D341Med (cell line): ENCODE measurements around the gene DCX.

Experiments used
- DNase-seq: peaks from one replicate; pipeline ENCODE4 v3.0.0; 2012; ENCODE audit warnings: low spot score

DCX gene

DNA sequence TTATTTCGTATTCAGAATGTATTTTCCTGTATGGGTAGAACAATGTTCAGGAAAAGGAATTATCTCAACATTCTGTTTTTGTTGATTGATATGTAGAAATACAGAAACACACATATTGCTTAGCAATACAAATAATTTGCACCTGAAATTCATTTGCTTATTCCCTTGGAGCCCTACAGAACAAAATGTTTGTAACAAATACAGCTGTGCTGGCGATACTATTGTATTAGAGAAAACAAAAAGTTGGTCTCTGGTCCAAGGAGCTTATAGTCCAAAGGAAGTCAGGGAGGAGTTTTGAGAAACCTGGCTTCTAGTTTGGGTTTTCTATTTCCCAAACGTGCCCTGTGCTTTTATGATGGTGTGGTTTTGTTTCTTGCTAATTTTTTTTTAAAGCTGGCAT, 104.0 kb downstream of the DCX start:
- no peak for DNase-seq

DNA sequence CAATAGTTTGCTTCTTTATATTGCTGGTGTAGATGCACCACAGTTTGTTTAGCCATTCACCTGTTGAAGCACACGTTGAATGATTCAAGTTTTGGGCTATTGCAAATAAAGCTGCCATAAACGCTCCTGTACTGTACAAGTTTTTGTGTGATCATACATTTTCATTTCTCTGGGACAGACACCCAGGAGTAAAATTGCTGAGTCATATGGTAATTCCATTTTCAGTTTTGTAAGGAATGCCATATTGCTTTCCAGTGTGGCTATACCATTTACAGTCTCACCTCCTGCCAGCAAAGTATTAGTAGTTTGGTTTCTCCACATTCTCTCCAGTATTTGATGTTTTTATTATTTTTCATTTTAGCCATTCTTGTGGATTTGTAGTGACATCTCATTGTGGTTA, 109.7 kb downstream of the DCX start:
- DNase-seq: no peak

DNA sequence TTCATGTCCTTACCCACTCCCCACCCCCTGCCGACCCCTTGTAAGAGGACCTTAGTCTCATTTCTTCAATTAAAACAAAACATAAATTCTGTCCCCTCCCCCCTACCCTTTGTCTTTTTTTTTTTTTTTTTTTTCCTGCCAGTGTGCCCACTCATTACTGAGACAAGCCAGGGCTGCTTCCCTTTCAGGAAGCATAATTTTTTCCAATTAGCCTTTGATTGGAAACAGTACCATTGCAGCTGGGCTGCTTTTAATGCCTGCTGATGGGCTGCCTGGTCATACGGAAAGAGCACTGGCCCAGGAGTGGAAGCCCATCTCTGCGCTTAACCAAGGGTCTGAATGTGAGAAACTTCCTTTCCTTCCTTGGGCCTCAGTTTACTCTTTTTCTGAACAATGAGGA, 123.2 kb downstream of the DCX start:
- no peak for DNase-seq

DNA sequence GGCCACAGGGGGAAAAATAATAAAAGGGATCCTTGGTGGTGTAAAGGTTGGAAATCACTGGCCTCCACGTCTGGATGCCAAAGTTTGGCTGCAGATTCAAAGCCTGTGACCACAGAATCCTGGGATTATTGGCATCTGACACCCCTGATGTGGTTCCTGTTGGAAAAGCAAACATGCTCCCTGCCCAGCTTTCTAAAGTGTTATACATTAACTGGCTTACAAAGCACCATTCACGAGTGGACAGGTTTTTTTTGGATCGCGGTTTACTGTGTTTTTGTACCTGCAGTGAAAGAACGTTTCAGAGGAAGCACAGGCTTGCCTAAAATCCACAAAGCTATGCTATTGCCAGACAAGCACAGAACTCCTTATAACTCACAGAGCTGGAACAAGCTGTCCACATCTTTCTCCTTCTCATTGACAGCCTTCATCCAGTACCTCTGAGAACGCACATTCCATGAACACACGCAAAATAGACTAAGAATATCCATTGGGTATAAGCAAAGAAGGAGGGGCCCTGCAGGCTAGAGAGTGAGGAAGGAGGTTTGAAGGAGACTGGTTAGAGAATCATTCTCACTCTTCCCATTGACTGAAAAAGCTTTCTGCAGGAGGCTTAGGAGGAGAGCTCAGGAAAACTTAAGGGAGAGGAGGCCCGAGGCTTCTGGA, 127.2 kb downstream of the DCX start:
- no peak for DNase-seq

DNA sequence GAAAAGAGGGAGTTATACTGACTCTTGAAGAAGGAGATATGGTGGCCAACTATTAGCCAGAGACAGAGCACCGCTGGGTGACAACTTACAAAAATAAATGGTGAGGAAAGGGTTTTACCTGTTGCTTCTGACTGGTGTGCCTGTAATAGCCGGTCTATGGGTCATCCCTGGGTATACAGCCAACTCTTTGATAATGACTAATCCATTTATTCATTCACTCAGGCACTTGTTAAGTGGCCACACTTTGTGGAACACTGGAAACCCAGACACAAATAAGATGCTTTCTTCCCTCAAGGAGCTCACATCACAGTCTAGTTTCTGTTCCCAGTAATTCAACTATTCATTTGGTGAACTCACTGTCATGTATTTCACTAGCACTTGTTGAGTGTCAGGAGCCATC, 128.5 kb downstream of the DCX start:
- no peak for DNase-seq

DNA sequence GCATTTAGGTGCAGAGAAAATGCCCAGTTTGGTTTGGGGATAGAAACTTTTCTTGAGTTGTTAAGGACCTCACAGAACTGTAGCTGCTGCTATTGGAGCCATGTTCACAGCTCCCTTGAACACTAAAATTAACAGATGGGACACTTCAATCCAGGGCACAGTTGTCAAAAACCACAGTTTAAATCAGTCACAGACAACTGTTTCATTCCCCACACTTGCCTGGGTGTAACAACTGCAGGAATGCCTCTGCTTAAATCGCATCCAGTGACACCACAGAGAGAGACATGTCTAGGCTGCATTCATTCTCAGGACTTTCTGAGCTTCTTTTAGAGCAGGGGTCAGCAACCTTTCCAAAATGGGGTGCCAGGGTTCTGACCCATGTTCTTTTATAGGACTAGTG, 129.0 kb downstream of the DCX start:
- no peak for DNase-seq

DNA sequence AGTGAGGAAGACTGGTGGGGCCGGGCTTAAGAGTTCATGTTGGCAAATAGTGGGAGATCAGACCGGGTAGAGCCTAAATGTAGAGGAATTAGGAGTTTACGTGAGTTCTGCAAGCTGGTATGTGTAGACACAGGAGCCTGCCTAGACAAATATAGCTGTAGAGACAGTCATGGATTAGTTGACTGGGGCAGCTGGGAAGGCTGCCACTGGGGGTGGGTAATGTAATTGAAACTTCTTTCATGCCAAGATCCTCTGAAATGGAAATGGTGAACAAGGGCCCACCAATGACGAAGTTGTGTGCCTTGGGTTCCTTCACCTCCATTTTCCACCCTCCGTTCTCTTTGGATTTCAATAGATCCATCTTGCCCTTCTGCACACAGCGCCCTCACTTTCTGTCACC, 129.9 kb downstream of the DCX start:
- DNase-seq: no peak

DNA sequence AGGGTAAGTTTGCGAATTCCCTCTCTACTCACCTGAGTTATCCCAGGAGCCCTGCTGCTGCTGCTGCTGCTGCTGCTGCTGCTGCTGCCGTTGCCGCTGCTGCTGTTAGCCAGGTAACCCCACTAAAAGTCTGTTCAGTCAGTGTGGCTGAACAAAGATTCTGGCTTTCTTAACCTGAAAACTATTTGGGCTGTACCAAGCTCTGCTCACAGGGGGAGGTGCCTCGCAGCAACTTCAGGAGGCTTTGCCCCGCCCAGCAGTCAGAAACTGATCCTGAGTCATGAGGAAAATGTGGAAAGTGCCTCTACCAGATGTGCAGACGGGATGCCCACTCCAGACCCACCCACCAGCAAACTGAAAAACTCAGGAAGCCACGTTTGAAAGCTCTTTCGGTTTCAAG, 141.7 kb downstream of the DCX start, which contains the start of gene CAPN6:
Gene CAPN6, minus strand, starts transcription at position 145 of the 400 bp plus-strand sequence. CDS start 6,547 bp downstream, outside the sequence.
- DNase-seq: no peak

DNA sequence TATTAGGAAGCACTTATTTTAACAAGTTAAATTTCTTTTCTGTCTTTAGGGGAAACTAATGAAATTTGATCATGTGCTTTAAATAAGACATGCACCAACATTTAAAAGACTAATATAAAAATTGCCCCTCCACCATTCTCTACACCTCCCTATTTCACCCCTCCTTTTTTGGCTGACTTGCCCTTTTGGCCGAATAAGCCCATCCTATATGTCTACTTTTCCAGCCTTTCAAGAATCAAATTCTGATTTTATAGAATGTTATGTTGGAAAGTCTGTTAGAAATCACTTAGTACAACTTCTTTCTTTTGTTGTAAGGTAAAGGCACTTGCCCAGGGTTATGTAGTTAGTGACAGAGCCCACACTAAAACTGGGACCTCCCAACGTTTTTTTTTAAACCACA, 143.5 kb downstream of the DCX start:
- DNase-seq: no peak

DNA sequence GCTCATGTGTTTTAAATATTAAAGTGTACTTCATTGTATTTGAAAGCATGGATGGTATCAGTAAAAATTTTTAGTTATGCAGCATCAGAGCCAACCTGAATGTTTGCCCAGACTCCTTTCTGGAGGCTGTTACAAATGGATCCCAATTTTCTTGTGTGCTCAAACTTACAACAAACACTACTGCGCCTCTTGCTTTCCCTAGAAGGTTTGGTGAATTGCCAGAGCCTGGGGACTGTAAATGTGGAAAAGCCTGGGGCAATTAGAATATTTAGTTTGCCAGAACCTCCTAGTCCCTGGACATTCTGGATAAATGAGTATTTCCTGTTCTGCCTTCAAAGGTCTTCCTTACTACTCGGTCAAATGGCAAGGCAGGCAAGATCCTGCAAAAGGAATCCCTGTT, 146.5 kb downstream of the DCX start:
- no peak for DNase-seq

DNA sequence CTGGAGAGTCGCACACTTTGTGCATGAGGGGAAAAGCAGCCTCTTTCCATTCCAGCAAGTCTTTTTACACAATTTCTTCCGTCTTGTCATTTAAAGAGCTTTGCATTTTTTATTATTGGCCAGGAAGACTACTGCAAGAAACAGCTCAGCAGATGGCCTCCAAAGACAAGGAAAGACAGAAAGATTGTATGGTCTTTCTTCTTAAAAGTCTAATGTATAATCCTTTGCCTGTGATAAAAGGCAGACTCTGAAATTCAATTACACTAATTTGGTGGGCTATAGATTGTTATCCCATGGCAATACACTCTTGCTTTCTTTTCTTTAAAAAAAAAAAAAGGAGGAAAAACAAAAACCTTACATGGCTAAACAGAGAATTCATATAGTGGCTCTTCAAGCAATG, 147.6 kb downstream of the DCX start:
- no peak for DNase-seq

DNA sequence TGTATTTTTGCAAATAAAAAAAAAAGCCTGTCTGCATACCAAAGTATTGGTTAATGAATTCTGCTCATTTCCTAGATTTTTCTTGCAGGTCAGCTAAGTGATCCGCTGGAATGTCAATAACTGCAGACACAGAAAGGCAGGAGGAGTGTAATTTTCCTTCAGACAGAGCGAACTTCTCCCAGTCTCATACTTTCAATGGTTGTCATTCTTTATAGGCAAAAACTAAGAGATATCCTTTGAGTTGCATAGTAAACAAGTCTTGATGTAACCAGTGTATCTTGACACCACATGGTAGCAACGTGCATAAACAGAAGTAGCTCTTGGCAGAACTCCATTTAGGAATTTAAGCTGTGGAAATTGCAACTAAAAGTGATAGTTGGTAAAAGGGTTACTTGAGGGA, 149.9 kb downstream of the DCX start:
- DNase-seq: no peak

DNA sequence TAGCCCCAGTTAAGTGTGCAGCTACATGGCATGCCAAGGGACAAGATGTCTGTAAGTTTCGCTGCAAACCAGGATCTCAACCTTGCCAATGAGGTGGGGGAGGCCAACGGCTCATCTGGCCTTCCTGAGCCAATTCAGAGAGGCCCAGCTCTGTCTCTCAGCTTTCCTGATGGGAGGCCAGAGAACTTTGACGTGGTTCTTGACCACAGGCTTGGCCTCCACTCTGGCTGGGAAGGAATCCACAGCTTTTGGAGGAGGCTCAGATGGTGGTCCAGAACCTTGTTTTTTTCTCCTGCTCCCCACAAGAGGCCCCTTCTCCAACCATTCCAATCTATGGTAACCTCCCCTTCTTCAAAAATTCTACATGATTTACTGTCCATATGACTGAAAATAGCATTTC, 151.5 kb downstream of the DCX start:
- no peak for DNase-seq

DNA sequence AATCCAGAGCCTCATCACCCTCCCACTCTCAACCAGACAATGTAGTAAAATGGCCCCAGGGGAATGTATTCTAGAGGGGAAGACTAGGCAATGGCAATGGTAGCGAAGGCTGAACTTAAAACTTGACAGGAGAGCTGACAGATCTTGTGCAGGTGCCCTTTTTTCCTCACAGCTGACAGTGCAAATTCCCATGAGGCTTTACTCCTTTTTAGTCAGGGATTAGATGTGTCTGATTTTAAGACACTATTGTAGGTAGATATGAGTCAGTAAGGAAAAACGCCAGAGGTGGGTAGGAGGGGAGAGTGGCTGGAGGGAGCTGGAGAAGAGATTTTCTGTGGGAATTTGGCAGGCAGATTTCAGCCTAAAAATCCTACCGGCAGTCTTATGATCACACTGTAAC, 152.4 kb downstream of the DCX start:
- no peak for DNase-seq

DNA sequence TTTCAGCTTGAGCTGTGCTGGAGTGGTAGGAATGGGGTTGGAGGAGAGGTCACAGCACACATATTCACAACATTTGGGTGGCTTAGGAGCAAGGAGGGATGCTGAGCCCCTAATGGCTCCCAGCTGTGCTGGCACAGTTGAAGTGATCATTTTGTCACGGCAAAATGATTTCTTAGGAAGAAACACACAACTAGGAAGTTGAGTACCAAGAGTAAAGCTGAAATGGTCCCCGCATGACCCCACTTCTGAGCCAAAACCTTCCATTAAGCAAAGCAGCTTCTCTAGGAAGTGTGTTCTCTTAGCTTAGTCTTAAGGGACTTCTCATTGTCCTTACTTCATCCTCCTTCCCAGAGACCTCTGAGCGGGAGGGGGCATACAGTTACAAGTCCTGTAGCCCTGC, 154.3 kb downstream of the DCX start:
- no peak for DNase-seq

DNA sequence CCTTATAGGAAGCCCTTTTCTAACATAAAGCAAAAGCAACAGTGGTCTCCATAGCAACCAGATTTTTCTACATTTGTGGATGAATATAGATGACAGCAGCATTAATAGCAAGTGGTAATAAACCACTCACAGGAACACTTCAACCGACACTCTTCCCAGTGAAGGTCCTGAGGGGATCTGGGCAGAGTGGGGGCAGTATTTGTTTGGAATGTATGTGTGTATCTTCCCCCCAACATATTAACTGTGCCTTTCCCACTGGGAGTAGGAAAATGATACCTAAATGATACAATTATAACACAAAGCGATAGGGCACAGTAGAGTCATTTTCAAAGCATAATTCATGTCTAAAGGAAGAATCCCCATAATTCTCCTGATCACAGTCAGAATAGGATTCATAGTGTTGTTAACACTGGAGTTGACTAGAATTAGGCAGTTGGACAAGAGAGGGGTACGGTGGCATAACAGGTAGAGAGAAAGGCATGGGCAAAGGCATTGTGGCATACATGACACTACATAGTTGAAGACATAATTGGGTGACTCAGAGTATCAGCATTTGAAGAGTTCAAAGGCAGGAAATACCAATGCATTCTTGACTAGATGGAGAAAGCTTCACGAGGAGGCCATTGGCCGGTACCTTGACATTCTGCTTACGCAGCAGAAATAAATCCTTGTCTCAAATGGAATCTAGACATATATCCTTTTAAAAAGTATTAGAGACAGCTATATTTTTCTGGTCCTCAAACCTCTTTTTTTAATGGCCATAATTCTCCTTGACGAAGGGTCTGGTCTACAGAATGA, 156.9 kb downstream of the DCX start:
- no peak for DNase-seq

DNA sequence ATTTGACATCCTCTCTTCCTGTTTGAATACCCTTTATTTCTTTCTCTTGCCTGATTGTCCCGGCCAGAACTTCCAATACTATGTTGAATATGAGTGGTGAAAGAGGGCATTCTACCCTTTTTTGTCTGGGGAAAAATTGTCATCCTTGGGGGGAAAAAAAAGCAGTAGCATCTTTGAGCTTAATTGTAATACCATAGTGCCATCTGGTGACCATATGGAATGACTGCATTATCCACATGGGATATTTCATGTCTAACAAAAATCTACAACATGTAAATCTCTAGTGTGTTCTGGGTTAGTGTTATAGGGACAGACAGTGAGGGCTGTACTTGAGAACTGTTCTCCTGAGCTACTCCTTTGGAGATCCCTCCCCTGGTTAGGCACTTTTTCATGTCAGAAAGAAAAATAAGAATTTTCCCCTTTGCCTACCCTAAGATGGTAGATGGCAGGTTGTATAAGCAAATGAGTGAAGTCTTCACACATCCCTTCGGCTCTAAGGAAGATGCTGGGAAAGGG, 167.7 kb downstream of the DCX start:
- DNase-seq: no peak
